GM20000 (cell line): ENCODE results near the gene PGBD2.

Experiments used
- DNase-seq: peaks from one replicate; pipeline ENCODE4 v3.0.0; 2012; ENCODE audit warnings: low spot score
- CTCF ChIP-seq: IDR thresholded peaks from 2 replicates; pipeline ENCODE4 v1.5.1; 2012; ENCODE audit warnings: mild to moderate bottlenecking, control low read depth; ENCODE audit errors: extremely low read depth, missing control alignments

Gene PGBD2

GRCh38 chr1:248906009-248906752, at the start of gene PGBD2:
PGBD2 (plus strand) TSS chr1:248906235; CDS start chr1:248913863, 7,628 bp downstream.
- TF ChIP-seq CTCF, result peak; percentile 92
- peak; percentile 99 for DNase-seq

GRCh38 chr1:248857201-248857600, 48.8 kb upstream of the PGBD2 start:
- DNase-seq, result no peak
- TF ChIP-seq CTCF, result no peak

- no peak for TF ChIP-seq CTCF
- no peak for DNase-seq
These were observed 48.3 kb upstream of the PGBD2 start for GRCh38 chr1:248857749-248858095.

- TF ChIP-seq CTCF, result peak; percentile 77
- peak; percentile 87 for DNase-seq
These were observed 47.7 kb upstream of the PGBD2 start for GRCh38 chr1:248858096-248858890.

- TF ChIP-seq CTCF, result no peak
These were observed 46.8 kb upstream of the PGBD2 start, which contains the start of gene ZNF692 for GRCh38 chr1:248858891-248859889. ZNF692 (minus strand) TSS chr1:248859085; CDS start chr1:248858309, 776 bp downstream.

GRCh38 chr1:248860007-248860406, 46.0 kb upstream of the PGBD2 start:
- TF ChIP-seq CTCF, result no peak
- no peak for DNase-seq

More at GRCh38 chr1:248858891-248859889, 46.8 kb upstream of the PGBD2 start, which contains the start of gene ZNF692:
- peak; percentile 98 for DNase-seq
